ENCODE results near the gene EIF2S3.
"Not testable (repeated sequence)": the region's sequence is repeated elsewhere in the genome, so short reads cannot be mapped to it uniquely, and the experiment has no call there.

EIF2S3 gene

DNA sequence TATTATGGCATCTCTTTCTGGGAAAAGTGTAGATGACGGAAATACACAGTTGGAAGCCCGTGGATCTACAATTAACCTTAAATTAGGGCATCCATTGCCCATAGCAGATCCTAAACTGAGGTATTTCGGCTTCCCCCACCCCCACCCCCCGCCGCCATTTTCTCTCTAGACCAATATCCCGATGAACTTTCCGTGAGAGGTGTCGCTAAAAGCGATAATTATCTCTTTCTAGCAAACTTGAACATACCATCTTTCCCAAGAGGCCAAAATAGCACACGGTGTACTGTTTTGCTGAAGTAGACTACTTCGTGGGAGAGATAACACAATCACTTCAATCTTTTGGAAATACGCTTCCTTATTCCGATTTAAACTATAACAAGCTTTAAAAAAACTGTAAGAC is 28.3 kb upstream of the EIF2S3 start:
- Mint-ChIP-seq H3K27me3 (no peaks in the 10 kb centered on the region), H3K9me3 (no peaks in the 10 kb centered on the region), H3K4me3 (peak overlapping the region; percentile 82), H3K36me3 (ENCODE audit: low read depth) (peaks cover 11% of the 10 kb centered on the region), H3K4me1 (peaks cover 15% of the 10 kb centered on the region), H3K27ac (peak overlapping the region; percentile 42)
- DNase-seq: no peak
- ATAC-seq: no peak

DNA sequence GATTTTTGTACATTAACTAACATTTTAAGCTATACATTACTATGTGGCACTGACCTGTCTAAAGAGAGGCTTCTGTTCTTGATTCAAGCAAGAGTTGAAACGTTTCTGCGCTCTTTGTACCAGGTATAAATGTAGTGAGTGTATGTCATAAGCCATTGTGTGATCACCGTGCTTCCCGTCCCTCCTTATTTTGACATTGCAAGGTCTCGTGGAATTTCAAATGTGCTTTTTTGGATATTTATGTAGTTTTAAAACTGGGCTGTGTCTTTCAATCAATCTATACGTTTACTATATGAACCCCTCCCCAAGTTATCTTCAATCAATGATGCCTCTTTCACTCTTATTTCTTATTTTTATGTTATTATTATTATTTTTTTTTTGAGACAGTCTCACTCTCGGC is 27.7 kb upstream of the EIF2S3 start, which contains the start of gene KLHL15:
TSS of gene KLHL15 (minus strand) at position 101 of the 400 bp plus-strand sequence. CDS start 20,493 bp downstream, outside the sequence.
- peak within 1 kb of the TSS; percentile 84 for H3K27ac Mint-ChIP-seq
- H3K4me1 Mint-ChIP-seq: peaks cover 9% of the 10 kb centered on the region
- H3K4me3 Mint-ChIP-seq: peak within 1 kb of the TSS; percentile 82
- DNase-seq: no peak
- H3K36me3 Mint-ChIP-seq (ENCODE audit: low read depth): peaks cover 6% of the 10 kb centered on the region
- H3K9me3 Mint-ChIP-seq: no peaks in the 10 kb centered on the region
- no peaks in the 10 kb centered on the region for H3K27me3 Mint-ChIP-seq
- no peak for ATAC-seq

DNA sequence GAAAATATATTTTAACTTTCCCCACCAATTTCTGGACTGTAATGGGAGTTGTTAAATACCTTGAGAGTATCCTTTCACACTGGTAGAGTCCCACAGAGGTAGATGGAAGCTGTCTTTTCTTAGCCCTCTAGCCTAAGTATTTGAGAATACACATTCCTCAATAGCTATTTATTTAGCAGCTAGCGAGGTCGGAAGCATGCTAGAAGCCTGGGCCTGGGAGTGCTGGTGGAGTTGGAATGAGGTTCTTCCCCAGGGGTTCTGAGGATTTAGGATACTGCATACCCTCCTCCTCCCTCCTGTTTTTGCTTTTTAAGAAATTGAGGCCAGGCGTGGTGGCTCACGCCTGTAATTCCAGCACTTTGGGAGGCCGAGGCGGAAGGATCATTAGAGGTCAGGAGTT is 26.8 kb upstream of the EIF2S3 start:
- Mint-ChIP-seq H3K9me3 (no peaks in the 10 kb centered on the region), H3K4me3 (no peak overlapping the region), H3K4me1 (peaks cover 8% of the 10 kb centered on the region), H3K36me3 (ENCODE audit: low read depth) (peaks cover 4% of the 10 kb centered on the region), H3K27ac (no peak overlapping the region), H3K27me3 (no peaks in the 10 kb centered on the region)
- ATAC-seq (no peak), DNase-seq (no peak)

DNA sequence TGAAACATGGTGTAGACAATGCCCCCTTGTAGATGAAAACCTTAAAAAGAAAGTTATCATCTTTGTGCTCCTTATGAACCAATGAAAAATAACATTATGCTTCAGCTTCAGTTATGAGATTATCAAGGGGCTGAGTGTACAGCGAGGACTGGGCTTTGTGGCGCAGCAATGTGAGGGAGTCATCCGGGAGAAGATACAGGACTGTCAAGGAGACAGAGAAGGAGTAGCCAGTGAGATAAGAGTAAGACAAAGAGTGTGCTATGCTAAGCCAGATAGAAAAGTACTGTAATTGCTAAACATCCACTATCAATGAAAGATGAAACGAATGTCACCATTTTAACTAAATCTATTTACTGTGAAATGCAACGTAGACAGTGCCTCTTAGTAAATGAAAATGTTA is 24.2 kb upstream of the EIF2S3 start:
- Mint-ChIP-seq H3K27me3 (no peaks in the 10 kb centered on the region), H3K36me3 (ENCODE audit: low read depth) (no peaks in the 10 kb centered on the region), H3K4me3 (no peak overlapping the region), H3K27ac (no peak overlapping the region), H3K4me1 (peaks cover 2% of the 10 kb centered on the region), H3K9me3 (no peaks in the 10 kb centered on the region)
- DNase-seq (no peak), ATAC-seq (no peak)

DNA sequence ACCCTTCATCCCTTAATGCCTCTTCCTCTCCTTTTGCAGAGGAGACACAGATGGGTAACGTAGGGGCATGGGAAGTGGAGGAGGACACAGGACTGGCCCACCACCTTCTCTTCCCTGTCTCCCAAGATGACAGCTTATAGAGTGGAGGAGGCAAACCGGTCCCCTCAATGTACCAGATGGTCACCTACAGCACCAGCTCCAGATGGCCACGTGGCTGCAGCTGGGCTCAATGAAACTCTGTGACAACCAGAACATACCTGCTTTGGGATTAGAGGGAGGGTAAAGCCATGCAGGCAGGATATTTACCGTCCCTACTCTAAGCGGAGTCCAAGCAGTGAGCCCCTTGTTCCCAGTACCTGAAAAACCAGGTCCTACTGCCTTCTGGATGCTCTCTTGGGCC is 20.3 kb upstream of the EIF2S3 start:
- Mint-ChIP-seq H3K9me3 (no peaks in the 10 kb centered on the region), H3K36me3 (ENCODE audit: low read depth) (no peaks in the 10 kb centered on the region), H3K4me3 (no peak overlapping the region), H3K27ac (no peak overlapping the region), H3K4me1 (no peaks in the 10 kb centered on the region), H3K27me3 (no peaks in the 10 kb centered on the region)
- ATAC-seq (no peak), DNase-seq (no peak)

DNA sequence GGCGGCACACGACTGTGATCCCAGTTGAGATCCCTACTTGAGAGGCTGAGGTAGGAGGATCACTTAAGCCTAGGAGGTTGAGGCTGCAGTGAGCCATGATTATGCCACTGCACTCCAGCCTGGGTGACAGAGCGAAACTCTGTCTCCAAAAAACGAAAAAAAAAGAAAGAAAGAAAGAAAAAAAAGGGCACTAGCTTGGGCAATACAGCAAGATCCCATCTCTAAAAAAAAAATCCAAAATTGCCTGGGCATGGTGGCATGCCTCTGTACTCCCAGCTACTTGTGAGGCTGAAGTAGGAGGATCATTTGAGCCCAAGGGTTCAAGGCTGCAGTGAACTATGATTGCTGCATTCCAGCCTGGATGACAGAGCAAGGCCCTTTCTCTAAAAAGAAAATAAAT is 17.0 kb upstream of the EIF2S3 start:
- H3K27me3 Mint-ChIP-seq: no peaks in the 10 kb centered on the region
- ATAC-seq (no peak), DNase-seq (no peak)
- no peaks in the 10 kb centered on the region for H3K4me1 Mint-ChIP-seq
- no peaks in the 10 kb centered on the region for H3K9me3 Mint-ChIP-seq
- no peak overlapping the region for H3K27ac Mint-ChIP-seq
- H3K4me3 Mint-ChIP-seq: no peak overlapping the region
- H3K36me3 Mint-ChIP-seq (ENCODE audit: low read depth): no peaks in the 10 kb centered on the region

DNA sequence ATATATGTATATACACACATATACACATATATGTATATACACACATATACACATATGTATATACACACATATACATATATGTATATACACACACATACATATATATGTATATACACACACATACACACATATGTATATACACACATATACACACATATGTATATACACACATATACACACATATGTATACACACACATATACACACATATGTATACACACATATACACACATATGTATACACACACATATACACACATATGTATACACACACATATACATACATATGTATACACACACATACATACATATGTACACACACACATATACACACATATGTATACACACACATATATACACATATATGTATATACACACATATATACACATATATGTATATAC is 8.7 kb upstream of the EIF2S3 start:
- ATAC-seq; H3K9me3 Mint-ChIP-seq; H3K4me3 Mint-ChIP-seq; H3K4me1 Mint-ChIP-seq; DNase-seq; H3K27ac Mint-ChIP-seq; H3K36me3 Mint-ChIP-seq (ENCODE audit: low read depth); H3K27me3 Mint-ChIP-seq: not testable (repeated sequence)

DNA sequence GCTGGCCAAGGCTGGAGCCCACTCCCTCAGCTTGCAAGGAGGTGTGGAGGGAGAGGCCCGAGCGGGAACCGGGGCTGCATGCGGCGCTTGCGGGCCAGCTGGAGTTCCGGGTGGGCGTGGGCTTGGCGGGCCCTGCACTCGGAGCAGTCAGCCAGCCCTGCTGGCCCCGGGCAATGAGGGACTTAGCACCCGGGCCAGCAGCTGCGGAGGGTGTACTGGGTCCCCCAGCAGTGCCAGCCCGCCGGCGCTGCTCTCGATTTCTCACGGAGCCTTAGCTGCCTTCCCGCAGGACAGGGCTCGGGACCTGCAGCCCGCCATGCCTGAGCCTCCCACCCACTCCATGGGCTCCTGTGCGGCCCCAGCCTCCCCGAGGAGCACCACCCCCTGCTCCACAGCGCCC is 5.1 kb upstream of the EIF2S3 start:
- not testable (repeated sequence) for H3K4me1 Mint-ChIP-seq; DNase-seq; H3K27me3 Mint-ChIP-seq; ATAC-seq; H3K9me3 Mint-ChIP-seq; H3K27ac Mint-ChIP-seq; H3K4me3 Mint-ChIP-seq; H3K36me3 Mint-ChIP-seq (ENCODE audit: low read depth)

DNA sequence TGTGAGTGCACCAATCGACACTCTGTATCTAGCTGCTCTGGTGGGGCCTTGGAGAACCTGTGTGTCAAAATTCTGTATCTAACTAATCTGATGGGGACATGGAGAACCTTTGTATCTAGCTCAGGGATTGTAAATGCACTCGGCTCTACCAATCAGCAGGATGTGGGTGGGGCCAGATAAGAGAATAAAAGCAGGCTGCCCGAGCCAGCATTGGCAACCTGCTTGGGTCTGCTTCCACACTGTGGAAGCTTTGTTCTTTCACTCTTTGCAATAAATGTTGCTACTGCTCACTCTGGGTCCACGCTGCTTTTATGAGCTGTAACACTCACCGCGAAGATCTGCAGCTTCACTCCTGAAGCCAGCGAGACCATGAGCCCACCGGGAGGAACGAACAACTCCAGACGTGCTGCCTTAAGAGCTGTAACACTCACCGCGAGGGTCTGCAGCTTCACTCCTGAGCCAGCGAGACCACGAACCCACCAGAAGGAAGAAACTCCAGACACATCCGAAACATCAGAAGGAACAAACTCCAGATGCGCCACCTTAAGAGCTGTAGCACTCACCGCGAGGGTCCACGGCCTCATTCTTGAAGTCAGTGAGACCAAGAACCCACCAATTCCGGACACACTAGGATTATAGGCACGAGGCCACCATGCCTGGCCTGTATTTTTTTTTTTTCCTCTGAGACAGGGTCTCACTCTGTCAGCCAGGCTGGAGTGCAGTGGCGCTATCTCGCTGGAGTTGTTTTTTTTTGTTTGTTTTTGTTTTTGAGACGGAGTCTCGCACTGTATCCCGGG is 4.0 kb upstream of the EIF2S3 start:
- H3K27ac Mint-ChIP-seq; H3K27me3 Mint-ChIP-seq; H3K36me3 Mint-ChIP-seq (ENCODE audit: low read depth); DNase-seq; ATAC-seq; H3K9me3 Mint-ChIP-seq; H3K4me1 Mint-ChIP-seq: not testable (repeated sequence)
- peak overlapping the region; percentile 38 for H3K4me3 Mint-ChIP-seq

DNA sequence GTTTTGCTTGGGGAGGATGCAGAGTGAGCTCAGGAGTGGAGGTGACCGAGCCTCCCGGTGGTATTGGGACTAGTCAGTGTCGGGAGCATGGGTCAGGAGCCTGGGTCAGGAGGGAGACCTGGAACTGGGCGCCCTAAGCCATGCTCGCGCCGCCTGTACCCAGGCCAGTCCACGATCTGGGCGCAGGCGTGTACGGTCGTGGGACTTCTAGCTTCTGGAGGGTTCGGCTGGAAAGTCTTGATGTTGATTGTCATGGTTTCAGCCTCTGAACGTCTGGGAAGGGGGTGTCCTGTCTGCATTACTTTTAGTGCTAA is 244 bp downstream of the EIF2S3 start:
- H3K27ac Mint-ChIP-seq: no peak overlapping the region
- peaks cover 23% of the 10 kb centered on the region for H3K36me3 Mint-ChIP-seq (ENCODE audit: low read depth)
- no peaks in the 10 kb centered on the region for H3K27me3 Mint-ChIP-seq
- ATAC-seq: peak; percentile 27
- DNase-seq: no peak
- no peak overlapping the region for H3K4me3 Mint-ChIP-seq
- H3K9me3 Mint-ChIP-seq: no peaks in the 10 kb centered on the region
- peaks cover 16% of the 10 kb centered on the region for H3K4me1 Mint-ChIP-seq

DNA sequence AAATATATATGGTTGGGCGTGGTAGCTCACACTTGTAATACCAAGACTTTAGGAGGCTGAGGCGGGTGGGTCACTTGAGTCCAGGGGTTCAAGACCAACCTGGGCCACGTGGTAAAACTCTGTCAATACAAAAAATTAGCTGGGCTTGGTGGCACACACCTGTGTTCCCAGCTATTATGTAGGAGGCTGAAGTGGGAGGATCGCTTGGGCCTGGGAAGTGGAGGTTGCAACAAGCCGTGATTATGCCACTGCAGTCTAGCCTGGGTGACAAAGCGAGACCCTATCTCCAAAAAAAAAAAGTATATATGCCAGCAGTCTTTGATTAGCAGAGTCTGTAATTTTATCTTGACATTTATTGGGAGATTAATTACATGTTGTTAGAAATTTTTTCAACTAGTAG is 8.7 kb downstream of the EIF2S3 start:
- DNase-seq: no peak
- Mint-ChIP-seq H3K27ac (no peak overlapping the region), H3K9me3 (no peaks in the 10 kb centered on the region), H3K4me1 (peaks cover 14% of the 10 kb centered on the region), H3K4me3 (no peak overlapping the region), H3K27me3 (no peaks in the 10 kb centered on the region), H3K36me3 (ENCODE audit: low read depth) (peaks cover 51% of the 10 kb centered on the region)
- no peak for ATAC-seq

DNA sequence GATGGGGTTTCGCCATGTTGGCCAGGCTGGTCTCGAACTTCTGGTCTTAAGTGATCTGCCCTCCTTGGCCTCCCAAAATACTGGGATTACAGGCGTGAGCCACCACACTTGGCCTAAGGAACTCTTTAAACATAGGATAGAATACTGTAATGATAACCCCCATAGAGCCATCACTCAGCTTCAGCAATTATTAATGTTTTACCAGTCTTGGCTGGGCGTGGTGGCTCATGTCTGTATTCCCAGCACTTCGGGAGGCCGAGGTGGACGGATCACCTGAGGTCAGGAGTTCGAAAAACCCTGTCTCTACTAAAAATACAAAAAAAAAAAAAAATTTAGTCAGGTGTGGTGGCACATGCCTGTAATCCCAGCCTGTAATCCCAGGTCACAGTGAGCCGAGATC is 15.1 kb downstream of the EIF2S3 start:
- Mint-ChIP-seq H3K9me3 (no peaks in the 10 kb centered on the region), H3K36me3 (ENCODE audit: low read depth) (peaks cover 39% of the 10 kb centered on the region), H3K4me3 (no peak overlapping the region), H3K27ac (no peak overlapping the region), H3K27me3 (no peaks in the 10 kb centered on the region), H3K4me1 (no peaks in the 10 kb centered on the region)
- no peak for ATAC-seq
- no peak for DNase-seq

DNA sequence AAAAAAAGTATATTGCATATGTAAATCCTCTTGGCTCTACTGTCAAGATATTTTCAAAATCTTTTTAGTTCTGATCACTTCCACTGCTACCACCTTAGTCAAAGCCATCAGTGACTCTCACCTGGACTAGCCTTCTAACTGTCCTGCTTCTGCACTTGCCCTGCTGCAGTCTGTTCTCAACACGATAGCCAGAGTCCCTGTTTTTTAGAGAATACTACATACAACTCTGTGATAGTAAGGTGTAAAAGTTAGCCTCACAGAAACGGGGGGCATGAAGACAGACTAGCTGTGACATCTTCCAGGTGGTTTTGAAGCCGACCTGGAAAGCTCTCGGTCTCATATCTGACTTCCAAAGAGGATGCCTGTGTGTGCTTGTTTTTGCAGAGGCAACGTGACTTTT is 24.7 kb downstream of the EIF2S3 start:
- H3K27me3 Mint-ChIP-seq: no peaks in the 10 kb centered on the region
- DNase-seq (no peak), ATAC-seq (no peak)
- H3K9me3 Mint-ChIP-seq: no peaks in the 10 kb centered on the region
- peak overlapping the region; percentile 73 for H3K27ac Mint-ChIP-seq
- peaks cover 38% of the 10 kb centered on the region for H3K4me1 Mint-ChIP-seq
- peaks cover 31% of the 10 kb centered on the region for H3K36me3 Mint-ChIP-seq (ENCODE audit: low read depth)
- no peak overlapping the region for H3K4me3 Mint-ChIP-seq

DNA sequence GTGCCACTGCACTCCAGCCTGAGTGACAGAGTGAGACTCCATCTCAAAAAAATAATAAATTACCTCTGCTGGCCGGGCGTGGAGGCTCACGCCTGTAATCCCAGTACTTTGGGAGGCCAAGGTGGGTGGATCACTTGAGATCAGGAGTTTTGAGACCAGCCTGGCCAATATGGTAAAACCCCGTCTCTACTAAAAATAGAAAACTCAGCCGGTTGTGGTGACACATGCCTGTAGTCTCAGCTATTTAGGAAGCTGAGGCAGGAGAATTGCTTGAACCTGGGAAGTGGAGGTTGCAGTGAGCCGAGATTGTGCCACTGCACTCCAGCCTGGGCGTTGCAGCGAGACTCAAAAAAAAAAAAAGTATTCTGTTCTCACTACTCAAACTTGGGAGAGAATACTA is 25.5 kb downstream of the EIF2S3 start:
- Mint-ChIP-seq H3K27ac (peak overlapping the region; percentile 92), H3K36me3 (ENCODE audit: low read depth) (peaks cover 26% of the 10 kb centered on the region), H3K4me3 (peak overlapping the region; percentile 44), H3K4me1 (peaks cover 38% of the 10 kb centered on the region)
- not testable (repeated sequence) for H3K9me3 Mint-ChIP-seq, H3K27me3 Mint-ChIP-seq, DNase-seq
- ATAC-seq: peak; percentile 21

DNA sequence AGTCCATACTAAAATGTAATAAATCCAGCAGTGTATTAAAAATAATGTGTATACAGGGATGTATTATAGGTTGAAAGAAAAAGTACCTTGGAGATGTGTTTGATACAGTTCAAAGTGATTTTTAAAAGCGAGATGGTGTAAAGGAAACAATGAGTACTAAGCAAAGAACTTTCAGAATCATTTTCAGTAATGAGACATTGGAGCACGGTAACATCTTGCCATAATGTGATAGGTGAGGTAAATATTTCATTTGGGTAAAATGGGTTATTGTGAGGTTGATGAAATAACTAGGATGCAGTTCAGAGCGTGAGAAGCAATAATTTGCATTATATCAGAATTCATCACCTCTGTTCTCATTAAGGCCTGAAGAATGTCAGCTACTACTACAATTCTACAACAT is 25.9 kb downstream of the EIF2S3 start:
- Mint-ChIP-seq H3K27ac (peak overlapping the region; percentile 92), H3K27me3 (no peaks in the 10 kb centered on the region), H3K4me1 (peaks cover 36% of the 10 kb centered on the region), H3K36me3 (ENCODE audit: low read depth) (peaks cover 24% of the 10 kb centered on the region), H3K9me3 (no peaks in the 10 kb centered on the region), H3K4me3 (peak overlapping the region; percentile 44)
- peak; percentile 85 for ATAC-seq
- no peak for DNase-seq

DNA sequence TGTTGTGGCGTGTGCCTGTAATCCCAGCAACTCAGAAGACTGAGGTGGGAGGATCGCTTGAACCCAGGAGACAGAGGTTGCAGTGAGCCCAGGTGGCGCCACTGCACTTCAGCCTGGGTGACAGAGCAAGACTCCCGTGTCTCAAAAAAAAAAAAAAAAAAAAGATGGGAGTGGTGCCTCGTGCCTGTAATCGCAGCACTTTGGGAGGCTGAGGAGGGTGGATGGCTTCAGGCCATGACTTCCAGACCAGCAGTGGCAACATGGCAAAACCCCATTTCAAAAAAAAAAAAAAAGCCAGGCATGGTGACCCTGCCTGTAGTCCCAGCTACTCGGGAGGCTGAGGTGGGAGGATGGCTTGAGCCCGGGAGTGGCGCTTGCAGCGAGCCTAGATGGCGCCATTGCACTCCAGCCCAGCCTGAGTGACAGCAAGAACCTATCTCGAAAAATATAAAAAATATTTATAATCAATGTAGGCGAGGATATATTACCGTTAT is 27.0 kb downstream of the EIF2S3 start:
- H3K9me3 Mint-ChIP-seq: no peaks in the 10 kb centered on the region
- H3K27me3 Mint-ChIP-seq: no peaks in the 10 kb centered on the region
- DNase-seq: peak; percentile 56
- peak; percentile 55 for ATAC-seq
- no peak overlapping the region for H3K4me3 Mint-ChIP-seq
- no peak overlapping the region for H3K27ac Mint-ChIP-seq
- H3K36me3 Mint-ChIP-seq (ENCODE audit: low read depth): peaks cover 15% of the 10 kb centered on the region
- peaks cover 33% of the 10 kb centered on the region for H3K4me1 Mint-ChIP-seq

Measured in activated naive CD8-positive, alpha-beta T cell treated with anti-CD3 and anti-CD28 coated beads, Interleukin-2, amount 50 U/mL, for 24 hours (primary cell).